ENCODE measurements around the gene DRG2.

Gene DRG2

GRCh38 chr17:18101828-18102227 lies 14.1 kb downstream of the DRG2 start:
- CTCF ChIA-PET: interaction anchor here (0.6 kb wide), 1 partner anchor 11 kb away, joined by 3 read pairs; no protein-coding TSS in a partner anchor
- no peak for TF ChIP-seq FOXM1 (IDR thresholded peaks at IDR 0.05; ENCODE audit: borderline replicate concordance)
- POLR2A ChIA-PET: no interaction called here
- DNase-seq (ENCODE audit: extremely low spot score): no peak

- no peak for TF ChIP-seq FOXM1 (IDR thresholded peaks at IDR 0.05; ENCODE audit: borderline replicate concordance)
- no peak for TF ChIP-seq L3MBTL2 (conservative IDR thresholded peaks at IDR 0.05)
- no peak for TF ChIP-seq NFRKB (IDR thresholded peaks at IDR 0.05)
- TF ChIP-seq ARNT (IDR thresholded peaks at IDR 0.05): no peak
- TF ChIP-seq SUZ12 (IDR thresholded peaks at IDR 0.05): no peak
- TF ChIP-seq BHLHE40 (IDR thresholded peaks at IDR 0.05; ENCODE audit: borderline replicate concordance): no peak
- no peak for TF ChIP-seq FOXA1 (IDR thresholded peaks at IDR 0.05)
- no peak for TF ChIP-seq ZNF384 (IDR thresholded peaks at IDR 0.05)
- no peak for TF ChIP-seq FOXK2 (IDR thresholded peaks at IDR 0.05)
- TF ChIP-seq ELF4 (IDR thresholded peaks at IDR 0.05): no peak
- TF ChIP-seq PKNOX1 (IDR thresholded peaks at IDR 0.05): no peak
- no peak for TF ChIP-seq LEF1 (IDR thresholded peaks at IDR 0.05; ENCODE audit: borderline replicate concordance)
- TF ChIP-seq TARDBP (IDR thresholded peaks at IDR 0.05): no peak
- no peak for TF ChIP-seq CTBP1 (IDR thresholded peaks at IDR 0.05; ENCODE audit: borderline replicate concordance)
- TF ChIP-seq HDGF (IDR thresholded peaks at IDR 0.05; ENCODE audit: borderline replicate concordance): no peak
- no peak for TF ChIP-seq SP1 (IDR thresholded peaks at IDR 0.05)
- ChIA-PET POLR2A (no interaction called here), CTCF (interaction anchor here (0.6 kb wide), 1 partner anchor 10 kb away, joined by 3 read pairs; no protein-coding TSS in a partner anchor)
- no peak for DNase-seq (ENCODE audit: extremely low spot score)
Measured at GRCh38 chr17:18102640-18103039, 14.9 kb downstream of the DRG2 start.

DNA sequence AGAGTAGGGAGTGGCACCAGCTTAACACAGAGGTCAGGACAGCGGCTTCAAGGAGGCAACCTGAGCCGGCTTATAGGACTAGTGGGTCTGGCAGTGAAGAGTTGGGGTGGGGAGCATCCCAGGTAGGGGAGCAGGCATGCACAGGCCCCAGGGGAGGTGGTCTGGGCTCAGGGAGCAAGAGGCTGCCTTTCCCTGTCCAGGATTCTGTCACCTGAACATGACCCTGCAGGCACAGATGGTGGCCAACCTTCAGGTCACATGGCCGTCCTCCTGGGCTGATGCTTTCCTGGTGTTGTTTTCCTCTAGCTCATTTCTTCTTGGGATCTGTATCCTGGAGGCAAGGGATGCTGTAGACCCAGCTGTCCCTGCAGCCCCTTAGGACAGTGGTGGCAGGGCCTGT lies 17.3 kb downstream of the DRG2 start:
- POLR2A ChIA-PET: no interaction called here
- no peak for DNase-seq (ENCODE audit: extremely low spot score)
- CTCF ChIA-PET: no interaction called here
- no peak for TF ChIP-seq ELF4 (IDR thresholded peaks at IDR 0.05)
- no peak for TF ChIP-seq ZNF384 (IDR thresholded peaks at IDR 0.05)
- no peak for TF ChIP-seq FOXA1 (IDR thresholded peaks at IDR 0.05)

DNA sequence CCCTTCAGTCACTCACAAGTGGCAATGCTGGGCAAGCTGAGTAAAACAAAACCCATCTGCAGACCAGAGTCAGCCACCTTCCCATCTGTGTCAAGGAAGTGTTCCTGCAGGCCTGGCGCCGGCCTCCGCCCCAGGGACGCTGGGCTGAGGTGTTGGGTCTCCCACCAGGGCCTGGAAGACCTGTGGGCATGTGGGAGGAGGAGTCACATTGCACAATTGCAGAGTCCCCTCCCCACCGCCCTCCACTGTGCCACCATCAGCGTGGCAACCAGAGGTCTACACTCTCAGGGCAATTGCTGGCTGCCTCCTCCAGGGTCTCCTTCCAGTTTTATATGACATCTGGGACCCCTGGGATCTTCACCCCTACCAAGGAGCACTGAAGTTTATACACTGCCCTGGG lies 17.8 kb downstream of the DRG2 start:
- DNase-seq (ENCODE audit: extremely low spot score): no peak
- ChIA-PET POLR2A (no interaction called here), CTCF (interaction anchor here (0.8 kb wide), 1 partner anchor 45 kb away, joined by 3 read pairs; no protein-coding TSS in a partner anchor)
- TF ChIP-seq CTBP1 (IDR thresholded peaks at IDR 0.05; ENCODE audit: borderline replicate concordance) (no peak), SP1 (IDR thresholded peaks at IDR 0.05) (no peak), LEF1 (IDR thresholded peaks at IDR 0.05; ENCODE audit: borderline replicate concordance) (no peak), ZNF384 (IDR thresholded peaks at IDR 0.05) (no peak), BHLHE40 (IDR thresholded peaks at IDR 0.05; ENCODE audit: borderline replicate concordance) (no peak), NFRKB (IDR thresholded peaks at IDR 0.05) (no peak), FOXA1 (IDR thresholded peaks at IDR 0.05) (no peak), HDGF (IDR thresholded peaks at IDR 0.05; ENCODE audit: borderline replicate concordance) (no peak), ARNT (IDR thresholded peaks at IDR 0.05) (no peak), TARDBP (IDR thresholded peaks at IDR 0.05) (no peak), L3MBTL2 (conservative IDR thresholded peaks at IDR 0.05) (no peak), ELF4 (IDR thresholded peaks at IDR 0.05) (no peak)

DNA sequence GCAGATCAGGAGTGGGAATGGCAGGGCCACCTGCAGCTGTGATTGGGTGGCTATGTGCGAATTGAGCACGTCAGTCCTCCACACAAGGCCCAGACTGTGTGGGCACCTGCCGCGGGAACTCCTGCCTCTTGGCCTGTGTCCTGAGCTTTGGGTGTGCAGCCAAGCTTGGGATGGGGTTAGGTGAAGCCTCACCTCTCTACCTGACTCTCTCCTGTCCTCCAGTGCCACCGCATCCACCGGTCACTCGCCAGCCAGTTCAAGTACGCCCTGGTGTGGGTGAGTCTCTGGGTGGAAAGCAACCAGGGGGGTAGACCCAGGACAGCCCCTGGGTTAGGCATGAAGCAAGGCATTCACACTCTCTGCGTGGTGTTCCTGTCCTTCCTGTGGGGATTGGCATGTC lies 18.5 kb downstream of the DRG2 start:
- no peak for DNase-seq (ENCODE audit: extremely low spot score)
- POLR2A ChIA-PET: no interaction called here
- TF ChIP-seq FOXA1 (IDR thresholded peaks at IDR 0.05) (no peak), HDGF (IDR thresholded peaks at IDR 0.05; ENCODE audit: borderline replicate concordance) (no peak), PKNOX1 (IDR thresholded peaks at IDR 0.05) (no peak), LEF1 (IDR thresholded peaks at IDR 0.05; ENCODE audit: borderline replicate concordance) (no peak), L3MBTL2 (conservative IDR thresholded peaks at IDR 0.05) (no peak), SUZ12 (IDR thresholded peaks at IDR 0.05) (no peak), TARDBP (IDR thresholded peaks at IDR 0.05) (no peak), ZNF384 (IDR thresholded peaks at IDR 0.05) (no peak), CTBP1 (IDR thresholded peaks at IDR 0.05; ENCODE audit: borderline replicate concordance) (no peak), ELF4 (IDR thresholded peaks at IDR 0.05) (no peak), NFRKB (IDR thresholded peaks at IDR 0.05) (no peak), BHLHE40 (IDR thresholded peaks at IDR 0.05; ENCODE audit: borderline replicate concordance) (no peak)
- CTCF ChIA-PET: interaction anchor here (0.8 kb wide), 1 partner anchor 45 kb away, joined by 3 read pairs; no protein-coding TSS in a partner anchor

DNA sequence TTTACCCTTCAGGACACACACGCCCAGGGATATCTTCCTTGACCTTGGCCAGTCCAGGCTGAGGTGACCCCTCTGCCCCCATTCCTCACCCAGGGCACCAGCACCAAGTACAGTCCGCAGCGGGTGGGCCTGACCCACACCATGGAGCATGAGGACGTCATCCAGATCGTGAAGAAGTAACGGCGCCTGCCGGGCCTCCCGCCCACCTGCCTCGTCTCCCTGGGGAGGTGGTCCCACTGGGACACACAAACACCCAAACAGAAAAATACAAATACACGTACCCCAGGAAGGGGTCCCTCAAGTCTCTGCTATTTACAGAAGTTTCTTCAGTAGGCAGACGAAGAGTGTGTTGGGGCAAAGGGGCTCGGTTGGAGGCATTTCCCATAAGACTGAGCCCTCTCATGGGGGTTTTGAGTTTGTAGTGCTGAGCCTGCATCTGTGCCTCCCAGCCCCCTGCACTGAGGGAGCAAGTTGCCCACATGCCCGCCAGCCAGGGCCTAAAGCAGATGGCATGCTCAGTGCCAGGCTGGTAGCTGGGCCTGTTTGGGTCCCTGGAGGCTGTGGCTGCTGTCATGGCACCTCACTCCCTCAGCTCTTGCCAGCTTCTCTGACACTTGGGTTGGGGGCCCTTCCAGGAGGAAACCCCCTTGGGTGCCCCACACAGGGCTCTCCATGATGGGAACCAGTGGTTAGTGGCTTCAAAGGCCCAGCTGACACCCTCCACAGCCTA lies 19.5 kb downstream of the DRG2 start:
- no peak for DNase-seq (ENCODE audit: extremely low spot score)
- ChIA-PET CTCF (no interaction called here), POLR2A (no interaction called here)
- TF ChIP-seq FOXM1 (IDR thresholded peaks at IDR 0.05; ENCODE audit: borderline replicate concordance) (no peak), ELF4 (IDR thresholded peaks at IDR 0.05) (no peak), SUZ12 (IDR thresholded peaks at IDR 0.05) (no peak), ARNT (IDR thresholded peaks at IDR 0.05) (no peak), L3MBTL2 (conservative IDR thresholded peaks at IDR 0.05) (no peak), ZNF384 (IDR thresholded peaks at IDR 0.05) (no peak), SP1 (IDR thresholded peaks at IDR 0.05) (no peak), NFRKB (IDR thresholded peaks at IDR 0.05) (no peak), HDGF (IDR thresholded peaks at IDR 0.05; ENCODE audit: borderline replicate concordance) (no peak), LEF1 (IDR thresholded peaks at IDR 0.05; ENCODE audit: borderline replicate concordance) (no peak)

GRCh38 chr17:18107971-18108370 lies 20.2 kb downstream of the DRG2 start:
- CTCF ChIA-PET: no interaction called here
- TF ChIP-seq HDGF (IDR thresholded peaks at IDR 0.05; ENCODE audit: borderline replicate concordance) (no peak), ELF4 (IDR thresholded peaks at IDR 0.05) (no peak), SUZ12 (IDR thresholded peaks at IDR 0.05) (no peak), FOXA1 (IDR thresholded peaks at IDR 0.05) (no peak), FOXM1 (IDR thresholded peaks at IDR 0.05; ENCODE audit: borderline replicate concordance) (no peak), CTBP1 (IDR thresholded peaks at IDR 0.05; ENCODE audit: borderline replicate concordance) (no peak), L3MBTL2 (conservative IDR thresholded peaks at IDR 0.05) (no peak), LEF1 (IDR thresholded peaks at IDR 0.05; ENCODE audit: borderline replicate concordance) (no peak), PKNOX1 (IDR thresholded peaks at IDR 0.05) (no peak), ARNT (IDR thresholded peaks at IDR 0.05) (no peak), BHLHE40 (IDR thresholded peaks at IDR 0.05; ENCODE audit: borderline replicate concordance) (no peak), TARDBP (IDR thresholded peaks at IDR 0.05) (no peak), ZNF384 (IDR thresholded peaks at IDR 0.05) (no peak), SP1 (IDR thresholded peaks at IDR 0.05) (no peak), NFRKB (IDR thresholded peaks at IDR 0.05) (no peak), FOXK2 (IDR thresholded peaks at IDR 0.05) (no peak)
- DNase-seq (ENCODE audit: extremely low spot score): no peak
- POLR2A ChIA-PET: no interaction called here

Measured in HEK293T (cell line).